SK-N-SH treated with all-trans-retinoic acid at 6 μM for 48 hours (cell line): ENCODE measurements around the gene ADRA2B.

Source experiments
- ISL1 ChIP-seq: fragments of 250-450 bp; sonication (Bioruptor Pico); IDR thresholded peaks from 2 replicates; pipeline ENCODE4 v2.1.2; 2022; ENCODE audit warnings: mild to moderate bottlenecking, moderate library complexity
- PATZ1 ChIP-seq: fragments of 250-450 bp; sonication (Bioruptor Pico); IDR thresholded peaks from 2 replicates; pipeline ENCODE4 v1.8.0; 2020; ENCODE audit warnings: mild to moderate bottlenecking, moderate library complexity, borderline replicate concordance
- RARB ChIP-seq: fragments of 250-450 bp; sonication (Bioruptor Pico); IDR thresholded peaks from 2 replicates; pipeline ENCODE4 v1.8.0; 2021; ENCODE audit warnings: mild to moderate bottlenecking, moderate library complexity
- ZNF8 ChIP-seq: fragments of 450-650 bp; formaldehyde crosslinking; IDR thresholded peaks from 2 replicates; pipeline ENCODE4 v1.5.0; 2020; ENCODE audit warnings: mild to moderate bottlenecking, moderate library complexity

- TF ChIP-seq ISL1 (CRISPR knock-in tag) (no peak), PATZ1 (CRISPR knock-in tag) (no peak), ZNF8 (CRISPR knock-in tag) (no peak), RARB (CRISPR knock-in tag) (no peak)
Measured at GRCh38 chr2:96083989-96084857, 32.1 kb downstream of the ADRA2B start.
